Activated CD4-positive, CD25-positive, alpha-beta regulatory T cell treated with anti-CD3 and anti-CD28 coated beads, Interleukin-2, amount 50 U/mL, for 72 hours (primary cell): ENCODE data around the gene TUBB2A.
"Not testable (repeated sequence)": the region's sequence is repeated elsewhere in the genome, so short reads cannot be mapped to it uniquely, and the experiment has no call there.

ENCODE experiments used
- DNase-seq: peaks from one replicate; pipeline ENCODE4 v3.0.0; 2021

Gene TUBB2A

DNA sequence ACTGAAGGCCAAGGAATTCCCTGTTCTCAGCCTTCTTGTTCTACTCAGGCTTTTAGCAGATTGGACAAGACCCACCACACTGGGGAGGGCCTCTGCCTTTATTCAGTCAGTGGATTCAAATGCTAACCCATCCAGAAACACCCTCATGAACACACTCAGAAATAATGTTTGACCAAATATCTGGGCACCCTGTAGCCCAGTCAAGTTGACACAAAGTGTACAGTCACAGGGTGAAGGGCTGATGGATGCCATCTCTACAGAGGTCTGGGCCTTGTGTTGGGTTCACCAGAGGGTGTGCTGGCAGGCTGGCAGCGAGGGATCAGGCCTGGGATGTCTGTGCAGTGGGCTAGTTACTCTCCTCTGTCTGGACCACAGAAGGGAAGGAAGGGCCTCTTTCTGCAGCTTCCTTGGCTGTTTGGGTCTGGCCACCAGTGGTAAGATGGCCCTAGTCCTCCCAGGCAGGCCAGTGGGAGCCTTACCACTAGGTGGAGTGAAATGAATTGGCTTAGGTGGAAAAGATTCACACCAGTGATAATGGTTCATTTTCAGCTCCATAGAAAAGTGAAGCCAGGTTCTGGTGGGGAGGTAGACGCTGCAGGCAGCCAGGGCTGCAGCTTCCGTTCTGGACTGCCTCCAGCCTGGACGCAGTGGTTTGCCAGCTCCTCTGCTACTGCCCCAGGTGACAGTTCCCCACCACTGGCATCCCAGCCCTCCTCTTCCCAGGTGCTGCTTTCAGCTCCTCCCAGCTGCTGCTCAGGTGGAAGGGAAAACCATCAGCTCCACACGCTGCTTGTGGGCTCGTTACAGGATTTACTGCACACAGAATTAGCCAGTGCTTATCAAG is 9.2 kb downstream of the TUBB2A start:
- no peak for DNase-seq

GRCh38 chr6:3144571-3144970 is 12.8 kb downstream of the TUBB2A start:
- no peak for DNase-seq

- DNase-seq = no peak
Measured at GRCh38 chr6:3143158-3143557, 14.2 kb downstream of the TUBB2A start.

GRCh38 chr6:3142536-3142935 is 14.8 kb downstream of the TUBB2A start:
- DNase-seq = no peak

- no peak for DNase-seq
Measured at GRCh38 chr6:3140201-3140600, 17.1 kb downstream of the TUBB2A start.

DNA sequence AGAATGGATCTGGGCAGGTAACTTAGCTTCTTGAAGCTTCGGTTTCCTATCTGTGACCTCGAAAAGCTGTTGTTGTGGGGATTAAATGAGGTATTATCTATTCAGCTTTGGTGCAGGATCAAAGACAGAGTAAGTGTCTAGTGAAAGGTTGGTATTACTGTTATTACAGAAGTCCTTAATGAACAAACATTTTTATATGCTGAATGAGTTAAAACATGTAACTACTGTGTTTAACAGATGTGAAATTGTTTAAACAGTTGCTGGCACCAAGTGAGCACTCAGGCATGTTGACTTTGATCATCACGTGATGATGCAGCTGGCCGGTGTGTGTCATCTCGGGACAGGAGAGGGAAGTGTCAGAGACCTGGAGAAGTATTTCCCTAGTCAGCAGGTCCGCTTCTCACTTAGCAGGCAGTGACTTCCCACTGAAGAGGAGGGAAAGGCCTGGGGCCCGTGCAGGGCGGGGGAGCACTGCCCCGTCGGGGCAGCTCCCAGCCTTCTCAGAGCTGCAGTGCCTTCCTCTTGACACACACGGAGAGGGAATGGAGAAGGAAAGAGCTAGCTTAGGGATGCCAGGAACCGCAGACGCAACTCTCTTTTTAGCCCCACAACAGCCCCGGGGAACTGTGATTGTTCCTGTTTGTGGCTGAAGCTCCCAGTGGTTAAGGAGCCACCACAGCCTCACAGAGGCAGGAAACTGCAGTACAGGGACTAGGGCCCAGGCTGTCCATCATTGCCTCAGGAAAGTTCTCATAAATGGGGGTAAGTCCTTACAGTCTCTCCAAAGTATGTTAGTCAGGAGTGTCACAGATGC is 18.0 kb downstream of the TUBB2A start:
- no peak for DNase-seq

GRCh38 chr6:3138341-3138740 is 19.0 kb downstream of the TUBB2A start:
- no peak for DNase-seq

GRCh38 chr6:3137873-3138272 is 19.5 kb downstream of the TUBB2A start:
- not testable (repeated sequence) for DNase-seq

DNA sequence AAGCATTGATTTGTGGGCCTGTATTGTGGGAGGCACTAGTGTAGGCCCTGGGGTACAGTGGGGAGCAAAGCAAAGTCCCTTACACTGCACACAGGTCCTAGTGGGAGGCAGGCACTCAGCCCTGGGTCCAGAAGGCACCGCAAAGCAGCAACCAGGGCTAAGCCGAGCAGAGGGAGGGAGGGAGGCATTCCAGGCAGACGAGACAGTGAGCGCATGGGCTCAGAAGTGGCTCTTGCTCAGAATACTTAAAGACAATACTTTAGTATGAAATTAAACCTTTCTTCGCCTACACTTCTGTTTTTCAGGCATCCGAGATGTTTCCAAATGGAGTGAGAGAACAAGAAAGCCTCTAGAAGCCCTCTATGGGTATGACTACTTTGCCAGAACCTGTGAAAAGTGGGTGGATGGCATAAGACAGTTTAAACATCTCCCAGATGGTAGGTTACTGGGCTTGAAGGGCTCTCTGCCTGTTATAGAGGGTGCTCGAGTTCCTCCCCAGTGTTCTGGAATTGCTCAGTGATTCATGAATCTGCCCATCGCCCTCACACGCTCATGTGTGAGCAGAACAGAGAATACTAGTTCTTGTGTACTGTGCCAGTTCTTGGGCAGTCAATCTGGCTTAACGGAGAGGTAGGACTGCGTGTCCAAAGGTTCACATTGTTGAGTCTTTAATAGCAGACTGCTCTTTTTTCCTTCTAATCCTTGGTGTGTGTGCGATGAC is 20.1 kb downstream of the TUBB2A start:
- no peak for DNase-seq

GRCh38 chr6:3136292-3137011 is 20.9 kb downstream of the TUBB2A start:
- no peak for DNase-seq

- no peak for DNase-seq
Measured at GRCh38 chr6:3135668-3136291, 21.6 kb downstream of the TUBB2A start.

DNA sequence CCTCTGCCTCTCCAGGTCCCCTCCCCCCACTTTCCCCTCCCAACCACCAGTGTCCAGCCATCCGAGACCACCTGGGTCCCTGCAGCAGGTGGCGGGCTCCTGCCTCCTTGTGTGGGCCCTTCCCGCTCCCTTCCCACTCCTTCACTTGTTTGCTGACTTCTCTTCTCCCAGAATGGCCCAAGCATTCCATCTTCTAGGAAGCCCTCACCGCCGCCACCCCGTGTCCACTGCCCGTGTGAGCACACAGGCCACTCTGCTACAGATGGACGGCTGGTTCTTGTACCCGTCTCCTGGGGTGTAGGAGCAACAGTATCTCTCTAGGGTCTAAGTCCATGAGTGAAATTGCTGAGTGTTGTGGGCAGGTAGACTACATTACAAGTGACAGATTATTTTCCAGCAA is 23.8 kb downstream of the TUBB2A start:
- no peak for DNase-seq

- no peak for DNase-seq
Measured at GRCh38 chr6:3131695-3132094, 25.6 kb downstream of the TUBB2A start.

GRCh38 chr6:3128356-3129108 is 28.8 kb downstream of the TUBB2A start:
- no peak for DNase-seq

- DNase-seq = no peak
Measured at GRCh38 chr6:3125815-3126214, 31.5 kb downstream of the TUBB2A start.

DNA sequence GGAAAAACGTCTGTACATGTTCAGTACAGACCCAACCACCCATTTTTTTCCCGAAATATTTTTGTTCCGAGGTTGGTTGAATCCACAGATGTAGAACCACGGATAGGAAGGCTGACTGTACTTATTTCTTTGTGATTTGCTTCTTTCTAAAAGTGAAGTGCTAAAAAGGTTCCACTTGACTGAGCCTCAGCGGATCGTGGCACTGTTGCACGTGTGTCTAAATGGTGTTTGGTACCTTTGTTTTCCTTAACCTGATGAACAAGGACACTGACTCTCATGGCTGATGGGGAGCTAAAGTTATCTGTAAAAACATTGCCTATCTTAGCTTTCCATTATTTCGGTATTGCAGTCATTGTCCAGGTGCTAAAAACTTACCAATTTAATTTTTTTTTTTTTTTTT is 32.7 kb downstream of the TUBB2A start:
- no peak for DNase-seq

- DNase-seq = no peak
Measured at GRCh38 chr6:3122823-3123182, 34.5 kb downstream of the TUBB2A start.

DNA sequence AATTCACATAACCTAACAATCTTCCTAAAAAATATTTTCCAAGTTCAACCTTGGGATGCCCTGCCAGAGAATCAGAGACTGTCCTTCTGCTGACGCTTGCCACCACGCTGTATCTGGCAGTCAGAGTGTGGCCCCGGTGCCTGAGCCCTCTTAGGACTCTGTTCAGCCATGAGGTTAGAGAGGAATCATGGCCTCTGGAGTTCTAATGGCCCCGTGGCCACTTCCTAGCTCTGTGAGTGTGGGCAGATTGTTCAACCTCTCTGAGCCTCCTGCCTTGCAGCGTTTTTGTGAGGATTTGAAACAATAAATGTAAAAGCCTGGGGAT is 36.6 kb downstream of the TUBB2A start:
- DNase-seq = no peak

DNA sequence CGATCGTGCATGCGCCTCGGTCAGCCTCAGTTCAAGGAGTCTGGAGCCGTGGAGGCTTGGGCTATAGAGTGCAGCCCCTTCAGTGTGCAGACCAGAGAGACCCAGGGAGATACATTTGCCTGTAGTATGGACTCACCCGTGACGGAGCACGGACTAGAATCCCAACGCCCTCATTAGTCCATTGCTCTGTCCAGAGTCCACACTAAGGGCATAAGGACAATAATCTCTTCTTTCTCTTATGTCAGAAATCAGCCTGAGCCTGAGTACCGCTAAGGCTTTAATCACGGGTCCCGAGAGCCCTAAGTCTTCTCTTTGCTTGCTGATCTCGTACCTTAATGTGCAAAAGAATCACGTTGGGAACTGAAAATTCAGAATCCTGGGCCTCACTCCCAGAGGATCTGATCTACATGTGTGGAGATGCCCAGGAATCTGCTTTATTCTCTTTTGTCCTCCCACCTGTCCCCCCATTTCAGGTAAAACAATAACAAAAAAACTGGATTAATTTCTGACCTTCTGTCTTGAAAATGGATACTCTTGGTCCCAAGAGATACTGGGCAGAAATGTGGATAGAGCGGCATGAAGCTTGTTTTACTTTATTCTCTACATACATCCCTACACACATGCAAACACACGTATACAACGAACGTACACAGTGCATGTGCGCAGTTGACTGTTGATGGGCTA is 38.2 kb downstream of the TUBB2A start:
- no peak for DNase-seq

- peak; percentile 100 for DNase-seq
Measured at GRCh38 chr6:3118353-3119039, 38.8 kb downstream of the TUBB2A start, which contains the start of gene BPHL. TSS of gene BPHL (plus strand) at chr6:3118711. CDS start at chr6:3118741, 30 bp downstream.
